IMR-90 (cell line): ENCODE data around the gene TMOD2.

Experiments used
- CEBPB ChIP-seq: IDR thresholded peaks from 2 replicates; pipeline ENCODE4 v1.6.1; 2012; ENCODE audit warnings: low read depth, low read length, improper control_type of control experiment
- CHD1 ChIP-seq: IDR thresholded peaks from 2 replicates; pipeline ENCODE4 v1.6.1; 2012; ENCODE audit warnings: low read depth, low read length, improper control_type of control experiment
- CTCF ChIP-seq: conservative IDR thresholded peaks from 2 replicates; pipeline ENCODE4 v1.5.1; 2012; ENCODE audit warnings: mild to moderate bottlenecking, low read depth, low read length, improper control_type of control experiment
- MAZ ChIP-seq: IDR thresholded peaks from 2 replicates; pipeline ENCODE4 v1.6.1; 2012; ENCODE audit warnings: low read depth, mild to moderate bottlenecking, low read length, improper control_type of control experiment, moderate library complexity, borderline replicate concordance
- POLR2A ChIP-seq: IDR thresholded peaks from 2 replicates; pipeline ENCODE4 v1.6.1; 2012; ENCODE audit warnings: mild to moderate bottlenecking, low read depth, low read length
- RAD21 ChIP-seq: IDR thresholded peaks from 2 replicates; pipeline ENCODE4 v1.6.1; 2012; ENCODE audit warnings: low read length, improper control_type of control experiment
- RCOR1 ChIP-seq: IDR thresholded peaks from 2 replicates; pipeline ENCODE4 v1.6.1; 2012; ENCODE audit warnings: mild to moderate bottlenecking, low read length, improper control_type of control experiment; ENCODE audit not compliant: insufficient replicate concordance
- SMC3 ChIP-seq: fragments of 150-350 bp; IDR thresholded peaks from 2 replicates; pipeline ENCODE4 v1.6.1; 2016; ENCODE audit warnings: low read depth, mild to moderate bottlenecking, antibody characterized with exemption, low read length, moderate library complexity

- TF ChIP-seq POLR2A (no peak), CTCF (no peak), RAD21 (no peak), RCOR1 (no peak), CHD1 (no peak), CEBPB (no peak), SMC3 (no peak), MAZ (no peak)
Observed at GRCh38 chr15:51846066-51846462, 94.7 kb downstream of the TMOD2 start.
